Hepatic stellate cell (primary cell): Measurements from ENCODE around the gene DLGAP1.

Experiments
- DNase-seq: peaks from one replicate; pipeline ENCODE4 v3.0.0; 2011; ENCODE audit warnings: low spot score

The DLGAP1 gene

DNA sequence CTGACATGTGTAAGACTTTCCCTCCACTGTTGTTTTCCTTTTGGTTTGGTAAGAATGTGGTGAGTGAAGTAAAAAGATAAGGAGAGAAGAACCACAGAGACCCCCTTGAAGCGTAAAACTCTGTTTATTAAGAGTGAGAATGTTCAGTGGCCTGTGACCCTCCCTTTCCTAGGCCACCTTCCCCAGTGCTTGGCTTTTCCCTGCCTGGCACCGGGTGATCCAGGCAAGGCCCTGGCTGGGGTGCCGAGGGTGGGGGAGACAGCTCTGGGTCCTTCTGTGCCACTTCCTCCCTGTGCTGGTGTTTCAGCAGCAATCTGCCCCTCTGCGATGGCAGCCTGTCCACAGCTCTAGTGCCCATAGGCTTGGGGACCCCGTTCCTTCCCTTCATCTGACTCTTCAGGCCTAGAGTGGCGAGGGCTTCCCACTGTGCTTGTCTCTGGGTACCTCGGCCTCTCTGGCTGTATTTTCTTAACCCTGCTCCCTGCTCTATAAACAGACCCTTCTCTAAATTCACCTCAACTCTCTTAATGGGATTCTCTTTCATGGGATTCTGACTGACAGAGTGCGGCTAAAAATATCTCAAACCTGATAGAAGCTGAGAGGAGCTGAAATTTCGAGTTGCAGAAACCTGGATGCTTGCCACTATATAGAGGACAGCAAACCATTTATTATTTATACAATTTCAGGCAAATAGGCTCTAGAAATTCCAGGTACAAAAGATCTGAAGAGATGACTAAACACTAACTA, 461.0 kb downstream of the DLGAP1 start:
- no peak for DNase-seq

GRCh38 chr18:3985664-3986063, 469.4 kb downstream of the DLGAP1 start:
- DNase-seq, result no peak

DNA sequence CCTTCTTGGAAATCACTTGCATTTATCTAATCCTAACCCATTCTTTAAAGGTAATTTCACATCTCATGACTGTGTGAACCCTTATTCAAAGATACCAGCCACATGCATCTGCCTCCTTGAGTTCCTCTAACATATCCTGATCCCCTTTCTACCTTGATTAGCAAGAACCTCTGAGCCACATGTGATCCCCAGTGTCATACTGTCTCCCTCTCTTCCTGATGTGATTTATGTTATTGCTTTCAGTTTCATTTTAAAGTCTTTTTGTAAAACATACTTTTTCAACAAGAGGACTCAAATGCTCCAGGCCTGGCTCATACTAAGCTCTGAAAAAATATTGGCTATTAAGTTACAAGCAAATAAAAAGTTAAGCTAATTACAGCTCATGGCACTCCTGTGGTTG, 470.1 kb downstream of the DLGAP1 start:
- no peak for DNase-seq

DNA sequence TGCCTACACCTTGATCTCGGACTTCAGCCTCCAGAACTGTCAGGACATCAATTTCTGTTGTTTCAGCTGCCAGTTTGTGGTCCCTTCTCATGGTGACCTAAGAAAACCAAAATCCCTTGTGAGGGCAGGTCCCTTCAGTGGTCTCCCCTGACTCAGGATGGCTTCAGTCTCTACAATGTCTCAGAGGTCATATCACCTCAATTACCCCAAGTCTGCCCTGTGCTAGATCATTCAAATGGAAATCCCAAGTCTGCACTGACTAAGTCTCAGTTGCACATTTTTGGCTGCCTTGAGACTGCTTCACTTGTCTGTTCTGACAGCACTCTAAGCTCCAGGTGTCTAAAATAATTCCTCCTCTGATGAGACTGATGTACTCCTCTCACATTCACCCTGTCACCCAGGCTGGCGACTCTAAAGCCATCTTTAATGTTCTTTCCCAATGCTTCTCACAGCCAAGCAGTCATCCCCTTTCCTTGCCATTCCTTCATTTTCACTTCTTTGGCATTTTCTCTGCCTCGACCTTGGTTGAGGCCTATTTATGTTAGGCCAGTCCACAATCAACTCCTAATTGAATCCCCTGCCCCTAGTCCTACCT, 470.8 kb downstream of the DLGAP1 start:
- DNase-seq, result no peak

DNA sequence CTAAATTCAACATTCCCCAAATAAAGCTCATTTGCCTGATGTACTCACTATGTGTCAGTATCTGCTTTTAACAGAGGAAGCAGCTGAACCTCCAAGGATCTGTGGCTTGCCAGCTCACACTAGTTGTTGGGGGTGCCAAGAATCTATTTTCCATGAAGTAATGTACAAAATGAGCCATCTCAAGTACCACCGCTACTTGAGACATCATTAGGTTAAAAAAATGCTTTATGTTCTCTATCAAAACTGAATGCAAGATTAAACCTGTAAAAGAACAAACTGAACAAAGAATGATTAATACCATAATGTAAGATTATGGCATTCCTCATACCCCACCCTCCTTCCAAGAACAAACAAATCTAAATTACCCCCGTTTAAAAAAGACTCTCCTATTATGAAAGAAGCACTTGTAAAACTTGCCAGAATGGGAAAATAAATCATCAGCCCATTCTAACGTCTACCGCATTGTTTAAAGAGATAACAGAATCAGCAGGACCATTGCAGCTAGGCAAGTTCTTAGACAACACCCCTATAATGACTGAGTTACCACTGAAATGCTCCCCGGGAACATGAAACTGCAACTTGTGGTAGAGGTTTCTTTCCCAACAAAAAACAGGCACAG, 471.6 kb downstream of the DLGAP1 start:
- DNase-seq, result no peak

DNA sequence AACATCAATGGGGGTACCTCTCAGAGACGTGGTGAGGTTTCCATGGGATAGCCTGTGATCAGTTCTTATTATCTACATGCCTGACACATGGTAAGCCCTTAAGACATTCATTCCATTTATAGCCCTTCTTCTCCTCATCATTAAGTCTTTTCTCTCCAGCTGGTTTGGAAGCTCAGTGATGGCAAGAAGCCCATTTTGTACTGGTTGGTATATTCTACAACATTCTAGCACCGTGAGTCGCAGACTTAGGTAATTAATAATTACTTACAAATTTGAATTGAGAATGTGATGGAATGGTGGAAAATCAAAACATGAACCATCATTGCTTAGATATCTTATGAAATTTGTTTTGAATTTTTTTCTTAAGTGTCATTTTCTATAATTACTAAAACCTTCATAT, 472.6 kb downstream of the DLGAP1 start:
- no peak for DNase-seq

DNA sequence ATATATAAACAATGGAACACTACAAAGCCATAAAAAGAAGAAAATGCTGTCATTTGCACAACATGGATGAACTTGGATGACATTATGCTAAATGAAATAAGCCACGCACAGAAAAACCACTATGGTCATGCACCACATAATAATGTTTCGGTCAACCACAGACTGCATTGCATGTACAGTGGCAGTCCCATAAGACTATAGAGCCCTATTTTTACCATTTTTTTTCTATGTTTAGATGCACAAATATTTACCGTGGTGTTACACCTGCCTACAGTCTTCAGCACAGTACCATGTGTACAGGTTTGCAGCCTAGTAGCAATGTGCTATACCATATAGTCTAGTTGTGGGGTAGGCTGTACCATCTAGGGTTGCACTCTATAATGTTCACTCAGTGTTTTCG, 476.1 kb downstream of the DLGAP1 start:
- no peak for DNase-seq

GRCh38 chr18:3973191-3973850, 481.8 kb downstream of the DLGAP1 start:
- DNase-seq, result no peak

GRCh38 chr18:3972291-3972930, 482.7 kb downstream of the DLGAP1 start:
- no peak for DNase-seq

GRCh38 chr18:3970929-3971328, 484.2 kb downstream of the DLGAP1 start:
- DNase-seq, result no peak

- no peak for DNase-seq
Observed at GRCh38 chr18:3967359-3968180, 487.5 kb downstream of the DLGAP1 start.

GRCh38 chr18:3966642-3967358, 488.3 kb downstream of the DLGAP1 start:
- no peak for DNase-seq

DNA sequence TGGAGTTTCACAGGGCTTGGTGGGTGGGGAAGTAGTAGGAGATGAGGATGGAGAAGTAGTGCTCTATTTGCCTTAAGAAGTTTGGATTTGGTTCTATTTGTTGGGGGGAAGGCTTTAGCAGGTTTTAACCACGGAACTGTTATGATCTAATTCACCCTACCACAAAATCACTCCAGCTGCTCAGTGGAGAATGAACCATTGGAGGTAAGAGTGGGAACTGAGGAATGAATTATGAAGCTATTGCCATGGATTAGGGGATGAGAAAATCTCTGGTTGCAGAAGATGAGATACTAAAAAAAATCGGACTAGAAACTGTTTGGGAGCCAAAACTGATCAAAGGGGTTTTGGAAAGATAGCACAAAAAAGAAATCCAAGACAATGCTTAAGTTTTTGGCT, 488.9 kb downstream of the DLGAP1 start:
- DNase-seq, result no peak

DNA sequence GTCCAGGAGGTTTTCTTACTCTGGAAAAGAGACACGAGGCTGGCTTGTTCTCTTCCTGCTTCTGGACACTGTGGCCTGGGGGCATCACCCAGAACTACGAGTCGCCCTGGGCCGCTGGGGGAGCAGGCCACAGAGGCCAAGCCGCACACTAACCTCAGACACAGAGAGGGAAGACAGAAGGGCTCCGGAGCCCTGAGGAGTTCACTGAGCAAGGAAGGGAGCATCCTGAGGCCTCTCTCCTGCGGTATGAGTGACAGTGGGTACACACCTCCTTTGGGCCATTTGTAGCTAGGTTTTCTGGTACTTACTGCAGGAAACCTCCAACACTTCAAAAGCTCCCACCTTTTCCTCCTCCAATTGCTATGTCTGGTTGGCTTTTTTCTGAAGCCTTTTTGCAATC, 494.1 kb downstream of the DLGAP1 start:
- DNase-seq, result no peak

DNA sequence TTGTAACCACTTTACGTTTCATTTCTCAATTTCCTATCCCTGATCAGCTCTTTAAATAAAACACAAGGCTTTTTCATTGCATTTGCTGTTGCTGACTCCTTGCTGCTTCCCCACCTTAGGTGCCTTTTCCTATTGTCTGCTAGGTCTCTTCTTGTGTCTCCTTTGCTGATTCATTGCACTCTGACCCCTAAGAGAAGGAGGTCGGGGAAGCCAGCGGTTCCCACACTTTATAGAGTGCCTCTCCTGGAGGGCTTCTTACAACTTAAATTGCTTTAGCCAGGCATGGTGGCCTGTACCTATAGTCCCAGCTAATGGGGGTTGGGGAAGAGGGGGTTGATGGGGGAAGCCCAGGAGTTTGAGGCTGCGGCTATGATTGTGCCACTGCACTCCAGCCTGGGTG, 495.0 kb downstream of the DLGAP1 start:
- DNase-seq, result no peak

- DNase-seq, result no peak
Observed at GRCh38 chr18:3952031-3952430, 503.1 kb downstream of the DLGAP1 start.

DNA sequence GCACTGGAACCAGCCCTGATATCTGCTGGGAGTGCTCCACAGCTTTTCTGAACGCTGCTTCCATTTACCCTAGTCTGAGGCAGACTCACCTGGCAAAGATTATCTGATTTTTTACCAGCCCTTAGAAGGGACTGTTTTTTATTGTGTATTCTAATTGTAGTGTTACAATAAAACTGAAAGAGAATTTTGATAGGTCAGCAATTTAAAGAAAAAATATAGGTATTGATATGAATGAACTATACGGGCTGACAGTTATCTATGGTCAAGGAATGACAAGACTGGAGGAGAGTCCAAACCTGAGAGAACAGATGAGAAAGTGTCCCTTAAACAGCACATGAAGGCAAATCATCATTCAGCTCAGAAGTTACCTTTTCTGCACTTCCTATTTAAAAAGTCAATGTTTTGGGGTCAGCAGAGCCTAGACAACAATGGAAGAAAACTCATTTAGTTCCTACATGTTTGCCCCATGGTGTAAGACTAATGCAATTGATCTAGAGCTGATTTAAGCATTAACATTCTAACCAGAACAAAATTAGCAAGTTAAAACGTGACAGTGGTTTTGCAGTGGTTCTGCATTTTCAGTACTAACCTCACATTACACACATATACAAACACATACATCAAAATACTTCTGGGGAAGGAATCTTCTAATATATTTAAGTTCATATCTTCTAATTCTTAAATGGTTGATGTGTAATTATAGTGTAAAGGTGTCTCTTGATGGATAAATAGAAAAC, 504.3 kb downstream of the DLGAP1 start:
- no peak for DNase-seq

DNA sequence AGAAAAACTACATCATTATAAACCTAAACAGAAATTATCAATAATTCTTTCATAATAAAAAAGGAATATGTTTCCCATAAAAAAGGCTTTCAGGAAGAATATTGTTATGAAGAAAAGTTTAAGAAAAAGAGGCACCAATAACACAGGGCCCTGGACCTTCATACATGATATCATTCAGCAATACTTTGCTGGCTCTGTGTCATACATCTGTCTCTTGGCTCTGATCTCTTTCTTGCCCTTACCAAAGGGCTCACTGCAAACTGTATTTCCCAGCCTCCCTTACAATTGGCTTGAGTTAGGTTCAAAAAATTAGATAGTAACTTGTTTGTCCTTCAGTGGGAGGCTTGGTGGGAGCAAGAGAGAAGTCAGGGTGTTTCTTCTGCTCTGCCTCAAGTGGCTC, 506.1 kb downstream of the DLGAP1 start:
- DNase-seq, result no peak

- DNase-seq, result no peak
Observed at GRCh38 chr18:3947383-3947782, 507.7 kb downstream of the DLGAP1 start.

DNA sequence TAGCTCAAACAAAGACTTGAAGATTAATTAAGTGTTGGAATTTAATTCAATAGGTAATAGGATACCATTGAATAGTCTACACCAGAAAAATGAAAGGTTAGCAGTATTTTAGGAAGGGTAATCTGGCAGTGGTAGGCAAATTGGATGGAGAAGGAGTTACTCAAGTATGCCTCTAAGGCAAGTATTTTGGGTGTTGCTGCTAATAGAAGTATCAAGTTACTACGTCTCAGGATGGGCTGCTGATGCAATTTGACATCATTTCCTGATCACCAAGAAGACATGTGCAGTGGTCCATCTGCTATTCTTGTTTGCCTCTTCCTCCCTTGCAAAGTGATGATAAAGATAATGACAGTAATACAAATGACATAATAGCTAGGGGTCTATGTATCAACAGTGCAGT, 519.8 kb downstream of the DLGAP1 start:
- DNase-seq, result no peak
